NCI-H226 (cell line): ENCODE data around the gene B4GALNT4.
"Not testable (repeated sequence)": the region's sequence is repeated elsewhere in the genome, so short reads cannot be mapped to it uniquely, and the experiment has no call there.

Source experiments
- DNase-seq: peaks from one replicate; pipeline ENCODE4 v3.0.0-alpha.2; 2015

The B4GALNT4 gene

DNA sequence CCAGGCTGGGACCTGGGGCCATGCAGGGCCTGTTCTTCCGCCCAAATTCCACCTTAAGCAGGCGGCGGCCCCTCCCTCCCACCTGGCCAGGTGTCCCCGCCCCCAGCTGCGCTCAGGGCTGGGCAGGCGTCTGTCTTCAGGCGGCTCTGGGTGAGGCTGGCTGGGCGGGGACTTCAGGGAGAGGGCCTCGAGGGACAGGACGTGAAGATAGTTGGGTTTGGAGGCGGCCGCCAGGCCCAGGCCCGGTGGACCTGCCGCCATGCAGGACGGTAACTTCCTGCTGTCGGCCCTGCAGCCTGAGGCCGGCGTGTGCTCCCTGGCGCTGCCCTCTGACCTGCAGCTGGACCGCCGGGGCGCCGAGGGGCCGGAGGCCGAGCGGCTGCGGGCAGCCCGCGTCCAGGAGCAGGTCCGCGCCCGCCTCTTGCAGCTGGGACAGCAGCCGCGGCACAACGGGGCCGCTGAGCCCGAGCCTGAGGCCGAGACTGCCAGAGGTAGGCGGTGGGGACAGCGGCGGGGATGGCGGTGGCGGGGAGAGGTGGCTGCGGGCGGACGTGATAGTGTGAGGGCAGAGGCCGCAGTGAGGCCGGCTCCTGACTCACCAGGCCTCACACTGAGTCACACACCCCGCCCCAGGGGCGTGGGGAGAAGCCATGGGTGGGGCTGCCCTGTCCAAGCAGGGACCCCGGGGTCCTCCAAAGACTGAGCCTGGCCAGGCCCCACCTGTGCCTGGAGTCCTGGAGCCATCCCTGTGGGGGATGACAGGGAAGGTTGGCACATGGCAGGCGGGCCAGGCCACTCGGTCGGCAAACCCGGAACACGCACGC lies 24.9 kb downstream of the B4GALNT4 start, which contains the start of gene PKP3:
PKP3 (plus strand) TSS at position 176 of the 824 bp plus-strand sequence; CDS start at position 260, 84 bp downstream.
- peak; percentile 76 for DNase-seq

- no peak for DNase-seq
Measured at GRCh38 chr11:394858-395655, 25.8 kb downstream of the B4GALNT4 start.

- DNase-seq: no peak
Measured at GRCh38 chr11:395866-396265, 26.6 kb downstream of the B4GALNT4 start.

- DNase-seq: no peak
Measured at GRCh38 chr11:396511-396947, 27.2 kb downstream of the B4GALNT4 start.

DNA sequence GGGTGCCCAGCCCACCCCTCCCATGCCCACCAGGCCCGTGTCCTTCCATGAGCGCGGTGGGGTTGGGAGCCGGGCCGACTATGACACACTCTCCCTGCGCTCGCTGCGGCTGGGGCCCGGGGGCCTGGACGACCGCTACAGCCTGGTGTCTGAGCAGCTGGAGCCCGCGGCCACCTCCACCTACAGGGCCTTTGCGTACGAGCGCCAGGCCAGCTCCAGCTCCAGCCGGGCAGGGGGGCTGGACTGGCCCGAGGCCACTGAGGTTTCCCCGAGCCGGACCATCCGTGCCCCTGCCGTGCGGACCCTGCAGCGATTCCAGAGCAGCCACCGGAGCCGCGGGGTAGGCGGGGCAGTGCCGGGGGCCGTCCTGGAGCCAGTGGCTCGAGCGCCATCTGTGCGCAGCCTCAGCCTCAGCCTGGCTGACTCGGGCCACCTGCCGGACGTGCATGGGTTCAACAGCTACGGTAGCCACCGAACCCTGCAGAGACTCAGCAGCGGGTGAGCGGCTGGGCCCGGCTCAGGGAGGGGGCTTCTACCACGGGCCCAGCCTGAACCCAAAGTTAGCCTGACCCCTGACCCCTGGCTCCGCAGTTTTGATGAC lies 27.7 kb downstream of the B4GALNT4 start:
- no peak for DNase-seq

DNA sequence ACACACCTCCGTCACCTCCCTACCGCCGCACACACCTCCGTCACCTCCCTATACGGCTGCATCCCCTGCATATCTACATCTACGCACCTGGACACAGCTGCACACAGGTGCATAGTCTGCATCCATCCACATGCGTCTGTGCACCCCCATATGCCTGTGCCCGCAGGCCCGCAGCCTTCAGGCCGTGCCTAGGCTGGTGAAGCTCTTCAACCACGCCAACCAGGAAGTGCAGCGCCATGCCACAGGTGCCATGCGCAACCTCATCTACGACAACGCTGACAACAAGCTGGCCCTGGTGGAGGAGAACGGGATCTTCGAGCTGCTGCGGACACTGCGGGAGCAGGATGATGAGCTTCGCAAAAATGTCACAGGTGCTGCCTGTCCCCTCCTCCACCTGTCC lies 29.5 kb downstream of the B4GALNT4 start:
- DNase-seq: no peak

- no peak for DNase-seq
Measured at GRCh38 chr11:399731-400211, 30.5 kb downstream of the B4GALNT4 start.

- no peak for DNase-seq
Measured at GRCh38 chr11:400241-400689, 31.0 kb downstream of the B4GALNT4 start.

DNA sequence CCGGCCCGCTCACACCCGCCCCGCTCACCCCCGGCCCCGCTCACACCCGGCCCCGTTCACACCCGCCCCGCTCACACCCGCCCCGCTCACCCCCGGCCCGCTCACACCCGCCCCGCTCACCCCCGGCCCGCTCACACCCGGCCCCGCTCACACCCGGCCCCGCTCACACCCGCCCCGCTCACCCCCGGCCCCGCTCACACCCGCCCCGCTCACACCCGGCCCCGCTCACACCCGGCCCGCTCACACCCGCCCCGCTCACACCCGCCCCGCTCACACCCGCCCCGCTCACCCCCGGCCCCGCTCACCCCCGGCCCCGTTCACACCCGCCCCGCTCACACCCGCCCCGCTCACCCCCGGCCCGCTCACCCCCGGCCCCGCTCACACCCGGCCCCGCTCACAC lies 31.9 kb downstream of the B4GALNT4 start:
- not testable (repeated sequence) for DNase-seq

- no peak for DNase-seq
Measured at GRCh38 chr11:403021-403760, 33.9 kb downstream of the B4GALNT4 start.

- no peak for DNase-seq
Measured at GRCh38 chr11:403761-404431, 34.6 kb downstream of the B4GALNT4 start.

GRCh38 chr11:404551-405264 lies 35.4 kb downstream of the B4GALNT4 start:
- no peak for DNase-seq

DNA sequence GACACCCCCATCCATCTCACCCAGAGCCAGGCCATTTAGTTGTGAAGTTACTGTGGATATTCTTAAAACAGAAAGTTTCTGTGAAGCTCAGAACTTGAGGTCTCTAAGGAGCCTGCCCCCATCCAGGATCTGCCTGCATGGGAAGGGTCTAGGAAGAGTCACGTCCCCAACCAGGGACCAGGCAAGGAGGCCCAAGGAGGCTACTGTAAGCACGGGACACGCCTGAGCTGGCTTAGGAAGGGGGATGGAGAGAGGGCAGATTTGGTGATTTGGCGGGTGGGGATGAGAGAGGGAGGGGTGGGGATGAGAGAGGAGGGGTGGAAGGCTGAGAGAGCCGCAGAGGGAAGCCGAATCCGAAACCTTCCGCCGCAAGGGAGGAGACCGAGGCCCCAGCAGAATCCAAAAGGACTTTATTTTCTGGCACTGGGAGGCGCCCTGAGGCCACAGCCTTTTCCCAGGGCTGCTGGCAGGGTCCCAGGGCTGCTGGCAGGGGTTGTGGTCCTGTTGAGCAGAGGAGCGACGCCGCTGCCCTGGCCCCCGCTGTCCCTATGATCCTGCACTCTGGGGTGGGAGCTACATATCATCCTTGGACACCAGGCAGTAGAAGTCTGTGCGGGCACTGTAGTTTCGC lies 36.1 kb downstream of the B4GALNT4 start:
- DNase-seq: no peak

- DNase-seq: no peak
Measured at GRCh38 chr11:405954-406795, 36.9 kb downstream of the B4GALNT4 start.

- DNase-seq: peak; percentile 89
Measured at GRCh38 chr11:406796-407650, 37.7 kb downstream of the B4GALNT4 start.

DNA sequence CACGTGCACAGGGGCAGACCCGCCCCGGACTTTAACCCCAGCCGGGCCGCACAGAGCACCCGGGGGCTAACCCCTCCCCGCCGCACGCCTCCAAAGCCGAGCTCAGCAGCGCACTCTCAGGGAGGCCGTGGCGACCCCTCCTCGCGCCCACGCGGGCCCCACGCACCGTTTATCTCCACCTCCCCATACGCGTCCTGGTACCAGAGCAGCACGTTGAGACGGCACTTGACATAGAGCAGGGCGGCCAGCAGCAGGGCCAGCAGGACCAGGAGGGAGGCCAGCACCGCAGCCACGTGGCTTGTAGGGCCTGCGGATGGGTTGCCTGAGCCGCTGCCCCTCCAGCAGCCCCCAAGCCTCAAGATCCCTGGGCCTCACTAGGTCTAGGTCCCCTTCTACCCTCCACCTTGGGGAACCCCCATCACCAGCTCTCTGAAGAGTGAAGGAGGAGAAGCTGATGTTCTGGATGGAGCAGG lies 38.4 kb downstream of the B4GALNT4 start:
- DNase-seq: no peak

- DNase-seq: no peak
Measured at GRCh38 chr11:408154-409007, 39.1 kb downstream of the B4GALNT4 start.
